Measurements from ENCODE around the gene HPCAL4. TPM values are rescaled to one million over a fixed set of nuclear protein-coding genes. Genes with fewer than 3 reads are reported as not detected.

The HPCAL4 gene
- total and polyA plus RNA-seq, 2 donors (not counting 1 experiment from before 2014, with no cell fraction given): not detected

GRCh38 chr1:39671433-39671792 lies 19.8 kb downstream of the HPCAL4 start:
- no peaks in the 10 kb centered on the region for H3K9me3 ChIP-seq (ENCODE audit: control insufficient read depth, insufficient read depth, low read depth, low read length)
- no peak overlapping the region for H2AFZ ChIP-seq (ENCODE audit: low read length)
- DNase-seq (ENCODE audit: low read depth in 2 of 2): no peak
- H3K27me3 ChIP-seq (ENCODE audit: control insufficient read depth, insufficient read depth, low read length): peaks cover 29% of the 10 kb centered on the region
- no peaks in the 10 kb centered on the region for H3K36me3 ChIP-seq (ENCODE audit: control insufficient read depth, insufficient read depth, low read length)
- H3K4me3 ChIP-seq (replicated peaks in 1 of 4; ENCODE audit: control extremely low read depth in 1 of 4, insufficient read depth in 1 of 4, low read depth in 3 of 4, low read length in 4 of 4): peak overlapping the region in 1 of 4 experiments; percentile 45
- no peak overlapping the region for H3K27ac ChIP-seq (ENCODE audit: insufficient read depth, low read length)
- no peaks in the 10 kb centered on the region for H3K79me2 ChIP-seq (ENCODE audit: control insufficient read depth, insufficient read depth, low read length)
- TF ChIP-seq EZH2 (IDR thresholded peaks at IDR 0.05; ENCODE audit: low read length, missing control alignments): peak; percentile 24
- TF ChIP-seq CTCF (conservative IDR thresholded peaks at IDR 0.05 in 1 of 2, IDR thresholded peaks at IDR 0.05 in 1 of 2; ENCODE audit: low read depth in 1 of 2, low read length in 2 of 2): no peak
- H3K9ac ChIP-seq (ENCODE audit: insufficient read depth, low read length): no peak overlapping the region
- H3K4me2 ChIP-seq (ENCODE audit: extremely low read depth, insufficient read depth, low read length): peak overlapping the region; percentile 72
- H4K20me1 ChIP-seq (ENCODE audit: control insufficient read depth, extremely low read depth, insufficient read depth, low read length): no peaks in the 10 kb centered on the region
- no peaks in the 10 kb centered on the region for H3K4me1 ChIP-seq (ENCODE audit: control insufficient read depth, extremely low read depth, insufficient read depth, low read length)

GRCh38 chr1:39670689-39671088 lies 20.5 kb downstream of the HPCAL4 start:
- peaks cover 29% of the 10 kb centered on the region for H3K27me3 ChIP-seq (ENCODE audit: control insufficient read depth, insufficient read depth, low read length)
- TF ChIP-seq EZH2 (IDR thresholded peaks at IDR 0.05; ENCODE audit: low read length, missing control alignments) (no peak), CTCF (conservative IDR thresholded peaks at IDR 0.05 in 1 of 2, IDR thresholded peaks at IDR 0.05 in 1 of 2; ENCODE audit: low read depth in 1 of 2, low read length in 2 of 2) (no peak)
- no peaks in the 10 kb centered on the region for H3K9me3 ChIP-seq (ENCODE audit: control insufficient read depth, insufficient read depth, low read depth, low read length)
- H3K4me3 ChIP-seq (replicated peaks in 1 of 4; ENCODE audit: control extremely low read depth in 1 of 4, insufficient read depth in 1 of 4, low read depth in 3 of 4, low read length in 4 of 4): no peak overlapping the region
- H3K4me2 ChIP-seq (ENCODE audit: extremely low read depth, insufficient read depth, low read length): no peak overlapping the region
- no peaks in the 10 kb centered on the region for H3K79me2 ChIP-seq (ENCODE audit: control insufficient read depth, insufficient read depth, low read length)
- H3K36me3 ChIP-seq (ENCODE audit: control insufficient read depth, insufficient read depth, low read length): no peaks in the 10 kb centered on the region
- H3K27ac ChIP-seq (ENCODE audit: insufficient read depth, low read length): no peak overlapping the region
- DNase-seq (ENCODE audit: low read depth in 2 of 2): no peak
- H4K20me1 ChIP-seq (ENCODE audit: control insufficient read depth, extremely low read depth, insufficient read depth, low read length): no peaks in the 10 kb centered on the region
- H2AFZ ChIP-seq (ENCODE audit: low read length): no peak overlapping the region
- no peak overlapping the region for H3K9ac ChIP-seq (ENCODE audit: insufficient read depth, low read length)
- no peaks in the 10 kb centered on the region for H3K4me1 ChIP-seq (ENCODE audit: control insufficient read depth, extremely low read depth, insufficient read depth, low read length)

GRCh38 chr1:39668894-39669293 lies 22.3 kb downstream of the HPCAL4 start:
- peaks cover 29% of the 10 kb centered on the region for H3K27me3 ChIP-seq (ENCODE audit: control insufficient read depth, insufficient read depth, low read length)

More at GRCh38 chr1:39668894-39669293, 22.3 kb downstream of the HPCAL4 start:
- no peaks in the 10 kb centered on the region for H3K79me2 ChIP-seq (ENCODE audit: control insufficient read depth, insufficient read depth, low read length)
- no peaks in the 10 kb centered on the region for H4K20me1 ChIP-seq (ENCODE audit: control insufficient read depth, extremely low read depth, insufficient read depth, low read length)
- no peaks in the 10 kb centered on the region for H3K9me3 ChIP-seq (ENCODE audit: control insufficient read depth, insufficient read depth, low read depth, low read length)
- H3K4me3 ChIP-seq (replicated peaks in 1 of 4; ENCODE audit: control extremely low read depth in 1 of 4, insufficient read depth in 1 of 4, low read depth in 3 of 4, low read length in 4 of 4): no peak overlapping the region
- H3K27ac ChIP-seq (ENCODE audit: insufficient read depth, low read length): no peak overlapping the region
- H3K4me2 ChIP-seq (ENCODE audit: extremely low read depth, insufficient read depth, low read length): no peak overlapping the region
- TF ChIP-seq EZH2 (IDR thresholded peaks at IDR 0.05; ENCODE audit: low read length, missing control alignments): no peak
- H3K9ac ChIP-seq (ENCODE audit: insufficient read depth, low read length): no peak overlapping the region
- H3K36me3 ChIP-seq (ENCODE audit: control insufficient read depth, insufficient read depth, low read length): no peaks in the 10 kb centered on the region
- H2AFZ ChIP-seq (ENCODE audit: low read length): no peak overlapping the region
- no peak for DNase-seq (ENCODE audit: low read depth in 2 of 2)
- no peaks in the 10 kb centered on the region for H3K4me1 ChIP-seq (ENCODE audit: control insufficient read depth, extremely low read depth, insufficient read depth, low read length)
